BJ (cell line): Measurements from ENCODE around the gene SNAP91. TPM values are rescaled to one million over a fixed set of nuclear protein-coding genes. Genes with fewer than 3 reads are reported as not detected.

Source experiments
- CTCF ChIA-PET: fragments of 350-600 bp; formaldehyde crosslinking; extraction: SDS; loops from one replicate; lab custom pipeline; 2021; ENCODE audit warnings: antibody characterized with exemption, inconsistent platforms; lab: Yijun Ruan, JAX
- POLR2A ChIA-PET: fragments of 300-600 bp; sonication (Branson Sonifier 250); formaldehyde crosslinking; extraction: SDS; loops from one replicate; lab custom pipeline; 2021; ENCODE audit warnings: antibody characterized with exemption; lab: Charles Lee
- DNase-seq: peaks from one replicate; pipeline ENCODE4 v3.0.0-alpha.2; 2011; ENCODE audit warnings: low read depth
- H3K27me3 ChIP-seq: 2 replicates; pipeline ENCODE4 v1.6.0; 2011; ENCODE audit warnings: low read length; ENCODE audit not compliant: control insufficient read depth, insufficient read depth
- H3K36me3 ChIP-seq: 2 replicates; pipeline ENCODE4 v1.5.1; 2011; ENCODE audit warnings: low read length; ENCODE audit not compliant: control insufficient read depth, insufficient read depth
- H3K4me3 ChIP-seq: 2 replicates; pipeline ENCODE4 v1.5.1; 2011; ENCODE audit warnings: low read depth, mild to moderate bottlenecking, control low read depth, low read length
- polyA plus RNA-seq: library from polyadenylated mRNA; depleted of rRNA; stranded (reverse); fragments of >200 nt; gene quantifications from 2 replicates; pipeline ENCODE4 v1.2.3, GENCODE V29; 2011
- TF ChIP-seq, protein P1 (sequence below): IDR thresholded peaks from 2 replicates; pipeline ENCODE4 v1.5.1; 2011; ENCODE audit warnings: low read depth, mild to moderate bottlenecking, control low read depth, inconsistent platforms, low read length, moderate library complexity; ENCODE audit not compliant: insufficient read depth

SNAP91 gene
- polyA plus RNA-seq, 1 experiment: not detected

DNA sequence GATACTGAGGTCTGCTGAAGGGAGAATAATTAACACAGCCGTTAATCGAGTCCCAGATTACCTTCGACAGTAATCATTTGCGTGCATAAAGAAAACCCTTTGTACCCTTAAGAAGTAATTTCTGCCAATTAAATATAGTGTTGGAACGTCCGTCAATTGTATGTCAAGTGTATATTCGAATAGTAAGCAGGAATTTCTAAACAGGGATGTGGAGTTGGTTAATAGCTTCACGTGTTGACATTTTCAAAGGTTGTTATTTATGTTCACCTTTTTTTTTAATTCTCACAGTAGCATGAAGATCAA lies 798 bp upstream of the SNAP91 start:
- DNase-seq: no peak
- Histone ChIP-seq H3K36me3 (no peaks in the 10 kb centered on the region), H3K4me3 (no peak overlapping the region), H3K27me3 (peaks cover 18% of the 10 kb centered on the region)
- ChIA-PET CTCF (interaction anchor here (0.5 kb wide), 1 partner anchor 14 kb away, joined by 3 read pairs; no protein-coding TSS in a partner anchor), POLR2A (no interaction called here)
- TF ChIP-seq, protein P1, sequence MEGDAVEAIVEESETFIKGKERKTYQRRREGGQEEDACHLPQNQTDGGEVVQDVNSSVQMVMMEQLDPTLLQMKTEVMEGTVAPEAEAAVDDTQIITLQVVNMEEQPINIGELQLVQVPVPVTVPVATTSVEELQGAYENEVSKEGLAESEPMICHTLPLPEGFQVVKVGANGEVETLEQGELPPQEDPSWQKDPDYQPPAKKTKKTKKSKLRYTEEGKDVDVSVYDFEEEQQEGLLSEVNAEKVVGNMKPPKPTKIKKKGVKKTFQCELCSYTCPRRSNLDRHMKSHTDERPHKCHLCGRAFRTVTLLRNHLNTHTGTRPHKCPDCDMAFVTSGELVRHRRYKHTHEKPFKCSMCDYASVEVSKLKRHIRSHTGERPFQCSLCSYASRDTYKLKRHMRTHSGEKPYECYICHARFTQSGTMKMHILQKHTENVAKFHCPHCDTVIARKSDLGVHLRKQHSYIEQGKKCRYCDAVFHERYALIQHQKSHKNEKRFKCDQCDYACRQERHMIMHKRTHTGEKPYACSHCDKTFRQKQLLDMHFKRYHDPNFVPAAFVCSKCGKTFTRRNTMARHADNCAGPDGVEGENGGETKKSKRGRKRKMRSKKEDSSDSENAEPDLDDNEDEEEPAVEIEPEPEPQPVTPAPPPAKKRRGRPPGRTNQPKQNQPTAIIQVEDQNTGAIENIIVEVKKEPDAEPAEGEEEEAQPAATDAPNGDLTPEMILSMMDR: no peak

DNA sequence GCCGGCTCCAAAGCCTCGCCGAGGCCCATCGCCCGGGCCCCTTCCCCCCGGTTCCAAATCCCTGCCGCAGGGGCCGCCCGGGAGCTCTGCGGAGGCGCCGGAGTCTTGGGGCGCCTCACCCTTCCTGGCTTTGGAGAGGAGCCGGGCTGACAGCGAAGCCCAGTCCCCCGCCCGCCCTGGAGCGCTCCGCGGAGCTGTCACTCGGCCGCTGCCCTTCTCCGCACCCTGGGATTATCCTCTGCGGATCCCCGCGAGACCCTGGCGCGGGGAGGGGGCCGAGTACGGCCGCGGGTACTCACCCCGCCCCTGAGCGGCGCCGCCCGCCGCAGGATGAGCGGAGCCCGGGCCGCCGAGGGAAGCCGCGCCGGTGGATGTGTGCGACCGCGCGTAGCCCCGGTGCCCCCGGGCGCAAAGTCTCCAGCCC lies 343 bp downstream of the SNAP91 start:
- peaks cover 18% of the 10 kb centered on the region for H3K27me3 ChIP-seq
- CTCF ChIA-PET: no interaction called here
- peak overlapping the region; percentile 36 for H3K4me3 ChIP-seq
- TF ChIP-seq, protein P1: no peak
- POLR2A ChIA-PET: no interaction called here
- no peak for DNase-seq
- no peaks in the 10 kb centered on the region for H3K36me3 ChIP-seq

DNA sequence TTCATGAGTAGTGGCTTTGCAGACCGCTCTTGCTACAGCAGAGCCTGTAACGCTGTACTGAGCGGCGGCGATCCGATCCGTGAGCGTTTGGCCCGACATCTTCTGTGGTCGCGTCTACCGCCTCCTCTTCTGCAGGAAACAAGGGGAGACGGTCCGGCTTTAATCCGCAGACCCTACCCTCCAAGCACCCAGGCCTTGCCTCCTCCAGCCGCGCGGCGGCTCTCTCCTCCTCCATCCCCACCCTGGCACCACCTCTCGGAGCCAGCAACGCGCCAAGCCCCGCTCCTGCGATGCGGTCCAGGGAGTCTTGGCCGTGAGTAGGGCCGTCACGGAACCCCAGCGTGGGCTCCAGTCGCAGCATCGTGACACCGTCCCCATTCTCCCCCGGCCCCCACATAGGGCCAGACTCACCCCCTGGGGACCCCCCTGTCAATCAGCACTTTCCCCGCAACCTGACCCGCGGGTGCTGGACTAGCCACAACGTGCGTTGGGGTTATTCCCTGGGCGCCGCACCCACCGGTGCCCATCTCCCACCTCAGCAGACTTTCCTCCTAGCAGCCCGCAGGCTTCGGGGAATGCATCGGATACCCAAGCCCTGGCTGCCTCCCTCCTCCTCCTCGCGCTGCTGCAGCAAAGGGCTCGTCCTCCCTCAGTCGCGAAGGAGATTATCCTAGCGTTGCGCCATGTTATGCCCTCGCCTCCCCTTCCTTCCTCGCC lies 914 bp downstream of the SNAP91 start:
- H3K27me3 ChIP-seq: peaks cover 18% of the 10 kb centered on the region
- no peak for DNase-seq

DNA sequence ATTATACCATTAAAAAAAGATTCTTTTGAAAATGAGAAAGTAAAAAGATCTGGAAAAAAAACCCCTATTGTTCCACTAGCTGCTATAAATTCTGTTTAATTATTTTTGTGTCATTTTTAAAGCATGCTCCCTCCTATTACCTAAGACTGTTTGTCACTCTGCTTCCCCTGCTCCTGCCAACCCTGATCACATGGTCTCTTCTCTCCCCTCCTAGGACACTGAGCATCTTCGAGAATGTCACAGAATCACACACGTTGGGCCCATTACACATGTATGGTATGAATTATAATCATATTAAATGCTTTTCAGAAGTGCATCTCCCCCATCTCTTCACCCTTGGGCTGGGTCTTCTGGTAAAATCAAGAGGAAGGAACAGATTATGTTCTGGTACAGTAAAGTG lies 6.2 kb downstream of the SNAP91 start:
- ChIA-PET POLR2A (no interaction called here), CTCF (no interaction called here)
- Histone ChIP-seq H3K4me3 (no peak overlapping the region), H3K36me3 (no peaks in the 10 kb centered on the region), H3K27me3 (peaks cover 5% of the 10 kb centered on the region)
- no peak for DNase-seq
- TF ChIP-seq, protein P1: no peak

More for the DNA sequence above, 914 bp downstream of the SNAP91 start:
- ChIA-PET CTCF (no interaction called here), POLR2A (no interaction called here)
- Histone ChIP-seq H3K4me3 (peak overlapping the region; percentile 36), H3K36me3 (no peaks in the 10 kb centered on the region)
- TF ChIP-seq, protein P1: no peak

DNA sequence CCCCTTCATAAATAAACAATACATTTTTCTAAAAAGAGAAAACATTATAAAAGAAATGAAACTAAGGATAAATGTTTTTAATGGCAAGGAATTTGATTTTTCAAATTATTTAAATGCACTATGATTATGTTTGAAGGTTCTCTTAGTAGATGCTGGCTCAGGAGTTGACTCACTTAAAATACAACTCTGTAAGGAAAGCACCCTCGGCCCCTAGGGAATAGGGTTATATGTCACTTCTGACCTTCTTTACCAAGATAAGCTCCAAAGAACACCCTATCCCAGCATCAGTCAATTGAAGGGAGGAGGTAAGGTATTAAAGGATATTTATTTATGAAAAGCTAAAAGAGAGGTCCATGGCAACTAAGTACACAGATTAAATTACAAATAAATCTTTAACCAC lies 6.8 kb downstream of the SNAP91 start:
- TF ChIP-seq, protein P1: no peak
- Histone ChIP-seq H3K36me3 (no peaks in the 10 kb centered on the region), H3K4me3 (no peak overlapping the region), H3K27me3 (peaks cover under 1% of the 10 kb centered on the region)
- ChIA-PET POLR2A (no interaction called here), CTCF (no interaction called here)
- DNase-seq: no peak
